ENCODE results near the gene APLN. TPM values are rescaled to one million over a fixed set of nuclear protein-coding genes. Genes with fewer than 3 reads are reported as not detected.
A peak's percentile ranks its signal among the peaks of the same experiment; 100 is the strongest.

APLN gene
- total RNA-seq, 2 experiments from 2014 or later, result 0.17 to 0.25 TPM

- no peak overlapping the region for H3K4me3 Mint-ChIP-seq
- no peaks in the 10 kb centered on the region for H3K4me1 Mint-ChIP-seq
- no peak overlapping the region for H3K27ac Mint-ChIP-seq
- no peak for DNase-seq
- peaks cover 10% of the 10 kb centered on the region for H3K27me3 Mint-ChIP-seq
- CTCF ChIA-PET, result interaction anchor here (1.3 to 2.3 kb wide), 2 partner anchors 11 to 20 kb away, joined by 4 to 12 read pairs; no protein-coding TSS in a partner anchor
- POLR2A ChIA-PET, result no interaction called here
- no peaks in the 10 kb centered on the region for H3K36me3 Mint-ChIP-seq (ENCODE audit: low read depth)
- H3K9me3 Mint-ChIP-seq, result no peaks in the 10 kb centered on the region
These were observed 24.9 kb downstream of the APLN start for GRCh38 chrX:129629837-129630236.

GRCh38 chrX:129626026-129626425 lies 28.7 kb downstream of the APLN start:
- Mint-ChIP-seq H3K36me3 (ENCODE audit: low read depth) (no peaks in the 10 kb centered on the region), H3K27ac (no peak overlapping the region), H3K4me1 (no peaks in the 10 kb centered on the region), H3K27me3 (peaks cover 10% of the 10 kb centered on the region), H3K4me3 (no peak overlapping the region), H3K9me3 (no peaks in the 10 kb centered on the region)
- ChIA-PET CTCF (no interaction called here), POLR2A (no interaction called here)
- DNase-seq, result no peak

- Mint-ChIP-seq H3K4me3 (no peak overlapping the region), H3K4me1 (no peaks in the 10 kb centered on the region), H3K9me3 (no peaks in the 10 kb centered on the region), H3K36me3 (ENCODE audit: low read depth) (no peaks in the 10 kb centered on the region), H3K27ac (no peak overlapping the region), H3K27me3 (peaks cover 10% of the 10 kb centered on the region)
- ChIA-PET CTCF (interaction anchor here (0.7 kb wide), 2 partner anchors 32 to 54 kb away, joined by 3 read pairs; partner anchors contain the start of gene APLN), POLR2A (no interaction called here)
- no peak for DNase-seq
These were observed 31.9 kb downstream of the APLN start for GRCh38 chrX:129622757-129623301.

GRCh38 chrX:129618997-129619396 lies 35.8 kb downstream of the APLN start:
- ChIA-PET POLR2A (no interaction called here), CTCF (no interaction called here)
- Mint-ChIP-seq H3K36me3 (ENCODE audit: low read depth) (no peaks in the 10 kb centered on the region), H3K4me3 (no peak overlapping the region), H3K27ac (no peak overlapping the region), H3K9me3 (no peaks in the 10 kb centered on the region), H3K4me1 (no peaks in the 10 kb centered on the region), H3K27me3 (no peaks in the 10 kb centered on the region)
- DNase-seq, result no peak

- CTCF ChIA-PET, result interaction anchor here (0.6 kb wide), 1 partner anchor 158 kb away, joined by 4 read pairs; no protein-coding TSS in a partner anchor
- no peak overlapping the region for H3K4me3 Mint-ChIP-seq
These were observed 37.3 kb downstream of the APLN start for GRCh38 chrX:129617420-129617819.

GRCh38 chrX:129614481-129615255 lies 40.1 kb downstream of the APLN start:
- CTCF ChIA-PET, result interaction anchor here (0.6 to 1.3 kb wide), 4 partner anchors 10 to 304 kb away, joined by 3 read pairs; no protein-coding TSS in a partner anchor

More at GRCh38 chrX:129617420-129617819, 37.3 kb downstream of the APLN start:
- Mint-ChIP-seq H3K27ac (no peak overlapping the region), H3K27me3 (no peaks in the 10 kb centered on the region), H3K36me3 (ENCODE audit: low read depth) (no peaks in the 10 kb centered on the region), H3K9me3 (no peaks in the 10 kb centered on the region), H3K4me1 (peaks cover 5% of the 10 kb centered on the region)
- DNase-seq, result no peak
- POLR2A ChIA-PET, result no interaction called here

GRCh38 chrX:129613596-129613995 lies 41.2 kb downstream of the APLN start:
- ChIA-PET CTCF (no interaction called here), POLR2A (no interaction called here)
- DNase-seq, result no peak
- H3K4me3 Mint-ChIP-seq, result no peak overlapping the region
- H3K36me3 Mint-ChIP-seq (ENCODE audit: low read depth), result no peaks in the 10 kb centered on the region
- H3K4me1 Mint-ChIP-seq, result peaks cover 5% of the 10 kb centered on the region
- no peaks in the 10 kb centered on the region for H3K27me3 Mint-ChIP-seq
- H3K27ac Mint-ChIP-seq, result no peak overlapping the region
- no peaks in the 10 kb centered on the region for H3K9me3 Mint-ChIP-seq

More at GRCh38 chrX:129614481-129615255, 40.1 kb downstream of the APLN start:
- Mint-ChIP-seq H3K27ac (no peak overlapping the region), H3K27me3 (no peaks in the 10 kb centered on the region), H3K4me3 (no peak overlapping the region), H3K4me1 (peaks cover 5% of the 10 kb centered on the region), H3K36me3 (ENCODE audit: low read depth) (no peaks in the 10 kb centered on the region), H3K9me3 (no peaks in the 10 kb centered on the region)
- DNase-seq, result no peak
- POLR2A ChIA-PET, result no interaction called here

GRCh38 chrX:129612396-129612795 lies 42.4 kb downstream of the APLN start:
- H3K27ac Mint-ChIP-seq, result no peak overlapping the region
- no peak overlapping the region for H3K4me3 Mint-ChIP-seq
- no peaks in the 10 kb centered on the region for H3K27me3 Mint-ChIP-seq
- POLR2A ChIA-PET, result no interaction called here
- DNase-seq, result no peak
- H3K4me1 Mint-ChIP-seq, result peaks cover 5% of the 10 kb centered on the region
- H3K9me3 Mint-ChIP-seq, result no peaks in the 10 kb centered on the region
- H3K36me3 Mint-ChIP-seq (ENCODE audit: low read depth), result no peaks in the 10 kb centered on the region
- CTCF ChIA-PET, result interaction anchor here (0.6 to 0.8 kb wide), 2 partner anchors 35 to 140 kb away, joined by 3 read pairs; no protein-coding TSS in a partner anchor

- DNase-seq, result no peak
- Mint-ChIP-seq H3K4me3 (no peak overlapping the region), H3K36me3 (ENCODE audit: low read depth) (no peaks in the 10 kb centered on the region), H3K27me3 (no peaks in the 10 kb centered on the region), H3K4me1 (peaks cover 24% of the 10 kb centered on the region), H3K9me3 (no peaks in the 10 kb centered on the region), H3K27ac (no peak overlapping the region)
- ChIA-PET POLR2A (no interaction called here), CTCF (interaction anchor here (0.6 to 2.9 kb wide), 7 partner anchors 21 to 586 kb away, joined by 3 to 9 read pairs (median 3); no protein-coding TSS in a partner anchor)
These were observed 45.4 kb downstream of the APLN start for GRCh38 chrX:129609395-129609794.

GRCh38 chrX:129608496-129608895 lies 46.3 kb downstream of the APLN start:
- ChIA-PET POLR2A (no interaction called here), CTCF (interaction anchor here (1.2 to 2.9 kb wide), 3 partner anchors 8 to 452 kb away, joined by 3 to 9 read pairs (median 4); no protein-coding TSS in a partner anchor)
- Mint-ChIP-seq H3K27ac (no peak overlapping the region), H3K36me3 (ENCODE audit: low read depth) (no peaks in the 10 kb centered on the region), H3K27me3 (no peaks in the 10 kb centered on the region), H3K9me3 (no peaks in the 10 kb centered on the region), H3K4me3 (no peak overlapping the region), H3K4me1 (peaks cover 28% of the 10 kb centered on the region)
- no peak for DNase-seq

GRCh38 chrX:129606918-129607317 lies 47.8 kb downstream of the APLN start:
- peak; percentile 56 for DNase-seq
- H3K9me3 Mint-ChIP-seq, result no peaks in the 10 kb centered on the region
- H3K36me3 Mint-ChIP-seq (ENCODE audit: low read depth), result no peaks in the 10 kb centered on the region
- H3K4me3 Mint-ChIP-seq, result no peak overlapping the region
- H3K27ac Mint-ChIP-seq, result no peak overlapping the region
- peaks cover 3% of the 10 kb centered on the region for H3K27me3 Mint-ChIP-seq
- CTCF ChIA-PET, result interaction anchor here (0.7 kb wide), 1 partner anchor 170 kb away, joined by 3 read pairs; no protein-coding TSS in a partner anchor
- H3K4me1 Mint-ChIP-seq, result peaks cover 27% of the 10 kb centered on the region
- POLR2A ChIA-PET, result no interaction called here

GRCh38 chrX:129600981-129601424 lies 53.8 kb downstream of the APLN start:
- Mint-ChIP-seq H3K9me3 (no peaks in the 10 kb centered on the region), H3K4me1 (peaks cover 22% of the 10 kb centered on the region), H3K27ac (no peak overlapping the region), H3K4me3 (no peak overlapping the region), H3K36me3 (ENCODE audit: low read depth) (no peaks in the 10 kb centered on the region), H3K27me3 (peaks cover 3% of the 10 kb centered on the region)
- ChIA-PET CTCF (interaction anchor here (0.6 to 1.1 kb wide), 5 partner anchors 11 to 466 kb away, joined by 3 read pairs; no protein-coding TSS in a partner anchor), POLR2A (interaction anchor here (0.7 kb wide), 1 partner anchor 181 kb away, joined by 3 read pairs; no protein-coding TSS in a partner anchor)
- DNase-seq, result peak; percentile 32

GRCh38 chrX:129599996-129600395 lies 54.8 kb downstream of the APLN start:
- Mint-ChIP-seq H3K9me3 (no peaks in the 10 kb centered on the region), H3K36me3 (ENCODE audit: low read depth) (no peaks in the 10 kb centered on the region), H3K27ac (no peak overlapping the region), H3K4me1 (peaks cover 18% of the 10 kb centered on the region), H3K4me3 (no peak overlapping the region), H3K27me3 (peaks cover 3% of the 10 kb centered on the region)
- DNase-seq, result no peak
- ChIA-PET POLR2A (no interaction called here), CTCF (no interaction called here)

Measured in activated CD4-positive, alpha-beta T cell treated with anti-CD3 and anti-CD28 coated beads, Interleukin-2, amount 10 ng/mL, durations not matched to agents 7 days and 5 days (primary cell).